ENCODE results near the gene PBX2. TPM values are rescaled to one million over a fixed set of nuclear protein-coding genes. Genes with fewer than 3 reads are reported as not detected.

Gene PBX2
- total RNA-seq, 1 experiment from 2014 or later: 176 TPM

- Histone ChIP-seq H2BK12ac (ENCODE audit: insufficient read length, low read depth, low read length) (no peak overlapping the region), H3K27me3 (ENCODE audit: insufficient read depth, low read length) (no peaks in the 10 kb centered on the region), H3K56ac (ENCODE audit: insufficient read length, low read depth, low read length) (no peak overlapping the region), H3K23ac (ENCODE audit: insufficient read length, low read depth, low read length) (no peak overlapping the region), H2BK5ac (ENCODE audit: insufficient read length, low read length) (no peak overlapping the region), H3K4me1 (ENCODE audit: insufficient read depth, low read length) (no peaks in the 10 kb centered on the region), H3K18ac (ENCODE audit: insufficient read length, low read depth, low read length) (no peak overlapping the region), H3K9me3 (ENCODE audit: control insufficient read depth, low read depth, low read length) (no peaks in the 10 kb centered on the region), H2BK15ac (ENCODE audit: low read depth, low read length) (no peak overlapping the region), H3T11ph (ENCODE audit: low read length) (no peak overlapping the region), H2AK5ac (ENCODE audit: insufficient read length, low read length) (no peak overlapping the region), H3K9ac (ENCODE audit: extremely low read depth, insufficient read length, low read length) (no peak overlapping the region), H4K20me1 (ENCODE audit: control insufficient read depth, insufficient read depth, insufficient read length) (no peaks in the 10 kb centered on the region), H3K79me2 (ENCODE audit: insufficient read depth, low read length) (peaks cover 4% of the 10 kb centered on the region; the same call in 1 of the 2 replicates), H3K14ac (ENCODE audit: insufficient read depth, low read length) (no peak overlapping the region), H2AFZ (ENCODE audit: low read length) (no peak overlapping the region), H4K5ac (ENCODE audit: insufficient read length, low read depth, low read length) (no peak overlapping the region), H3K4ac (ENCODE audit: low read depth, low read length) (no peak overlapping the region), H3K79me1 (ENCODE audit: insufficient read depth, low read depth, low read length, poor library complexity, severe bottlenecking) (no peaks in the 10 kb centered on the region), H3K27ac (ENCODE audit: insufficient read length, low read depth, low read length) (no peak overlapping the region), H2BK120ac (ENCODE audit: low read depth, low read length, poor library complexity, severe bottlenecking) (no peak overlapping the region), H3K23me2 (ENCODE audit: insufficient read length, low read depth, low read length, poor library complexity, severe bottlenecking) (peaks cover 5% of the 10 kb centered on the region), H3K4me2 (ENCODE audit: insufficient read depth, insufficient read length, low read length) (no peak overlapping the region), H2BK20ac (ENCODE audit: low read depth, low read length, poor library complexity, severe bottlenecking) (no peak overlapping the region), H4K91ac (ENCODE audit: insufficient read length, low read depth, low read length) (no peak overlapping the region), H4K8ac (replicated peaks; ENCODE audit: insufficient read length, low read depth, low read length) (no peak overlapping the region)
- Mint-ChIP-seq H3K36me3 (ENCODE audit: insufficient read depth in 1 of 3, low read depth in 3 of 3) (peaks cover 34 to 82% (median 68%) of the 10 kb centered on the region in 3 experiments), H3K9me3 (no peaks in the 10 kb centered on the region; a peak in 1 of 5 replicates), H3K4me1 (peaks cover 18 to 32% of the 10 kb centered on the region in 2 experiments), H3K27ac (no peak overlapping the region; a peak in 2 of 7 replicates), H3K4me3 (no peak overlapping the region), H3K27me3 (ENCODE audit: low read depth) (no peaks in the 10 kb centered on the region; the same call in 1 of the 2 replicates)
- no CpG with 5 or more reads among the region's 15 CpGs for WGBS (ENCODE audit: extremely low coverage, insufficient read length, low lambda C conversion rate)
- no peak for TF ChIP-seq CTCF (conservative IDR thresholded peaks at IDR 0.05)
- no peak for DNase-seq
These were observed 6.4 kb downstream of the PBX2 start for GRCh38 chr6:32183483-32184083.
